A549 treated with dexamethasone at 1 μM for 4 hours (cell line): Measurements from ENCODE around the gene TNFRSF1B. TPM values are rescaled to one million over a fixed set of nuclear protein-coding genes. Genes with fewer than 3 reads are reported as not detected.

Experiments used
- total RNA-seq: library from RNA; stranded (reverse); fragments of 200-300 nt; extraction: Qiagen RNA extraction; gene quantifications from 5 replicates; pipeline ENCODE4 v1.2.3, GENCODE V29; 2022

The TNFRSF1B gene
- total RNA-seq: 0.52 to 0.77 TPM (median 0.64 TPM) in 5 replicates

DNA sequence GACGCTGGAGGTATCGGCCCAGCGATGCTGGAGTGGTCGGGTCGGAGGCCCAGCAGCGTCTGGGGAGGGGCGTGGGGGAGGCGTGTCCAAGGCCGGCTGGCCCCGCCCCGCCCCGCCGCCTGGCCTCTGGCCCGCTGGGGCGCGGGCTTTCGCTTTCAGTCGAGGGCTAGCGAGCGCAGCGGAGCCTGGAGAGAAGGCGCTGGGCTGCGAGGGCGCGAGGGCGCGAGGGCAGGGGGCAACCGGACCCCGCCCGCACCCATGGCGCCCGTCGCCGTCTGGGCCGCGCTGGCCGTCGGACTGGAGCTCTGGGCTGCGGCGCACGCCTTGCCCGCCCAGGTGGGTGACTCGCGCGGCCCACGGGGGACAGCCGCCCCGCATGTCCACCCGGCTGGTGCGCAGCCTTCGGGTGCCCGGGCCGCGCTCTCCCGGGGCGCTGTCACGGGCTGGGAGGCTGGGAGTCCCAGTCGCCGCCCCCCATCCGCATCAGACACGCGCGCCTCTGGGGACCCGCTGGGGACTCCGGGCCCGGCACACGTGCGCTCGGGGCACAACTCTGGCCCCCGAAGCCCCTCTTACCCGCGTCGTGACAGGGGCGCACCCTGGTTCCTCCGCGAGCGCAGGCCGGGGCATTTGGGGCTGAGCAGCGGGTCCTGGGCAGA lies at the start of gene TNFRSF1B:
Gene TNFRSF1B, plus strand, starts transcription at position 158 of the 659 bp plus-strand sequence. Its CDS starts 101 bp downstream, at position 259.

GRCh38 chr1:12229835-12230548 lies 63.2 kb downstream of the TNFRSF1B start, which contains the start of gene VPS13D:
VPS13D (plus strand) TSS chr1:12230030; CDS start chr1:12234267, 4,237 bp downstream.

Other genes with a start within 250 kb of the TNFRSF1B start
- gene KIAA2013, start 240.6 kb upstream of the TNFRSF1B start, total RNA-seq: 28.8 to 46.5 TPM (median 43.8 TPM) in 5 replicates
- 71.4 to 96.5 TPM (median 85.1 TPM) in 5 replicates for gene PLOD1, start 232.3 kb upstream of the TNFRSF1B start, total RNA-seq
- gene MFN2, start 186.5 kb upstream of the TNFRSF1B start, total RNA-seq: 30.8 to 36.9 TPM (median 34.3 TPM) in 5 replicates
- 10.9 to 14.3 TPM (median 13.5 TPM) in 5 replicates for gene MIIP, start 147.5 kb upstream of the TNFRSF1B start, total RNA-seq
- 0.08 to 0.13 TPM (median 0.12 TPM) in 5 replicates for gene TNFRSF8, start 103.7 kb upstream of the TNFRSF1B start, total RNA-seq
- gene VPS13D, start 63.0 kb downstream of the TNFRSF1B start, total RNA-seq: 6.0 to 8.6 TPM (median 7.4 TPM) in 5 replicates